A549 (cell line): ENCODE data around the gene SLC7A8. TPM values are rescaled to one million over a fixed set of nuclear protein-coding genes. Genes with fewer than 3 reads are reported as not detected.

ENCODE experiments used
- ATAC-seq, 2 experiments: fragments of 200-7000 bp in 1 of 2; fragments of >200 bp in 1 of 2; cut with Nextera tagmentation in 1 of 2; cut with Tn5 transposase in 1 of 2; 3 replicates each; pipeline versions ENCODE4 v1.8.0 to v1.9.1; 2018 to 2020; ENCODE audit warnings: mild to moderate bottlenecking in 1 of 2, moderate library complexity in 1 of 2
- CTCF ChIA-PET: fragments of 300-600 bp; sonication (Branson Sonifier 250); formaldehyde crosslinking; extraction: SDS; loops from one replicate; lab custom pipeline; 2021; ENCODE audit warnings: antibody characterized with exemption, inconsistent platforms; lab: Yijun Ruan, JAX
- POLR2A ChIA-PET: fragments of 350-600 bp; formaldehyde crosslinking; extraction: SDS; loops from one replicate; lab custom pipeline; 2021; ENCODE audit warnings: antibody characterized with exemption, inconsistent platforms; lab: Yijun Ruan, JAX
- DNase-seq, 2 experiments: peaks; one replicate each; pipeline versions ENCODE4 v3.0.0 to v3.0.0-alpha.2; 2011 to 2016; ENCODE audit warnings: low read depth in 1 of 2, low spot score in 1 of 2
- FAIRE-seq: peaks from 2 replicates; lab custom pipeline; 2011; peaks lifted over from hg19 to GRCh38; lab: Jason Lieb, UNC
- H3K27ac ChIP-seq, 2 experiments: fragments of >200 bp; sonication (Bioruptor Twin); formaldehyde crosslinking; 3 replicates each; pipeline ENCODE4 v1.5.1; 2016 to 2017
- H3K4me1 ChIP-seq: fragments of >200 bp; sonication (Bioruptor Twin); formaldehyde crosslinking; 3 replicates; pipeline ENCODE4 v1.6.1; 2016
- H3K4me2 ChIP-seq: fragments of >200 bp; sonication (Bioruptor Twin); formaldehyde crosslinking; 3 replicates; pipeline ENCODE4 v1.6.1; 2016
- H3K4me3 ChIP-seq: fragments of >200 bp; sonication (Bioruptor Twin); formaldehyde crosslinking; 3 replicates; pipeline ENCODE4 v1.5.1; 2016
- H3K9me3 ChIP-seq: fragments of >200 bp; sonication (Bioruptor Twin); formaldehyde crosslinking; 3 replicates; pipeline ENCODE4 v1.6.1; 2016
- BCL3 ChIP-seq: fragments of >200 bp; sonication (Bioruptor Twin); formaldehyde crosslinking; IDR thresholded peaks from 3 replicates; pipeline ENCODE4 v1.6.1; 2016
- CTCF ChIP-seq: fragments of >200 bp; sonication (Bioruptor Twin); formaldehyde crosslinking; IDR thresholded peaks from 3 replicates; pipeline ENCODE4 v1.5.1; 2016
- ELK1 ChIP-seq: fragments of 150-350 bp; IDR thresholded peaks from 2 replicates; pipeline ENCODE4 v1.6.1; 2014; ENCODE audit warnings: low read depth, mild to moderate bottlenecking, low read length
- FOSL2 ChIP-seq, 2 experiments: fragments of 450-650 bp in 1 of 2; fragments of >200 bp in 1 of 2; sonication (Bioruptor Twin) in 1 of 2; formaldehyde crosslinking; IDR thresholded peaks; 2 replicates each; pipeline versions ENCODE4 v1.5.0 to v1.6.1; 2016 to 2020; ENCODE audit warnings: mild to moderate bottlenecking in 1 of 2, moderate library complexity in 1 of 2
- JUN ChIP-seq, 2 experiments: fragments of >200 bp; sonication (Bioruptor Twin); formaldehyde crosslinking; IDR thresholded peaks; 2 replicates in 1 of 2; 3 replicates in 1 of 2; pipeline ENCODE4 v1.6.1; 2016 to 2017
- MAX ChIP-seq: IDR thresholded peaks from 2 replicates; pipeline ENCODE4 v1.6.1; 2012
- MYC ChIP-seq: IDR thresholded peaks from 2 replicates; pipeline ENCODE4 v1.6.1; 2012; ENCODE audit warnings: mild to moderate bottlenecking, inconsistent platforms, low read length, improper control_type of control experiment, borderline replicate concordance
- NPAS2 ChIP-seq: fragments of 250-450 bp; sonication (Bioruptor Pico); IDR thresholded peaks from 2 replicates; pipeline ENCODE4 v1.8.0; 2022; ENCODE audit warnings: mild to moderate bottlenecking, moderate library complexity, borderline replicate concordance
- NR3C1 ChIP-seq: fragments of >200 bp; sonication (Bioruptor Twin); formaldehyde crosslinking; IDR thresholded peaks from 3 replicates; pipeline ENCODE4 v1.6.1; 2017
- PBX3 ChIP-seq: IDR thresholded peaks from 2 replicates; pipeline ENCODE4 v1.6.1; 2012
- PHF8 ChIP-seq: fragments of 200-600 bp; sonication (generic); IDR thresholded peaks from 2 replicates; pipeline ENCODE4 v1.6.1; 2016; ENCODE audit warnings: low read depth, mild to moderate bottlenecking, antibody characterized with exemption, moderate library complexity, borderline replicate concordance
- POLR2A ChIP-seq: IDR thresholded peaks from 2 replicates; pipeline ENCODE4 v1.6.1; 2012; ENCODE audit warnings: mild to moderate bottlenecking, low read length
- RARB ChIP-seq: fragments of 250-450 bp; sonication (Bioruptor Pico); IDR thresholded peaks from 2 replicates; pipeline ENCODE4 v1.8.0; 2021; ENCODE audit warnings: mild to moderate bottlenecking, moderate library complexity
- REST ChIP-seq: fragments of 200-600 bp; sonication (generic); IDR thresholded peaks from 2 replicates; pipeline ENCODE4 v1.6.1; 2016; ENCODE audit warnings: antibody characterized with exemption, mild to moderate bottlenecking, moderate library complexity
- SREBF2 ChIP-seq: fragments of 450-650 bp; IDR thresholded peaks from 2 replicates; pipeline ENCODE4 v1.6.1; 2014; ENCODE audit warnings: mild to moderate bottlenecking, moderate library complexity
- ZNF302 ChIP-seq: fragments of 250-450 bp; sonication (Bioruptor Pico); IDR thresholded peaks from 2 replicates; pipeline ENCODE4 v1.9.0; 2021; ENCODE audit warnings: inconsistent platforms, mild to moderate bottlenecking, moderate library complexity
- WGBS: methylation state at CpG from one replicate; pipeline ENCODE4 v1.1.6; 2017; ENCODE audit errors: missing lambda C conversion rate; 5-methylcytosine and 5-hydroxymethylcytosine counted together
- polyA plus RNA-seq, 4 experiments: library from polyadenylated mRNA; depleted of rRNA in 3 of 4; stranded (reverse); fragments of >200 nt; fragmentation: RNase III in 1 of 4; extraction: RNeasy Plus Mini Kit Qiagen cat#74134 plus additional on column Dnase treatment in 1 of 4; gene quantifications; 2 replicates in 3 of 4; 3 replicates in 1 of 4; pipeline ENCODE4 v1.2.3, GENCODE V29; 2011 to 2017

SLC7A8 gene
- polyA plus RNA-seq, 2 of the 4 experiments (the other 2 are of a cell fraction), result 0.28 to 0.35 TPM

GRCh38 chr14:23095196-23096108 is 88.0 kb downstream of the SLC7A8 start, which contains the start of gene C14orf119:
C14orf119 (plus strand) TSS chr14:23095505; CDS start chr14:23097659, 2,154 bp downstream.
- H3K27ac ChIP-seq, result peak within 1 kb of the TSS; percentile 89 to 97
- DNase-seq (peak; percentile 98), ATAC-seq (peak; percentile 90 to 93), FAIRE-seq (no peak)
- TF ChIP-seq MYC (peak; percentile 50; the same call in 1 of the 2 replicates), PBX3 (0 out of 2 replicates have a peak, but pooled peaks have one; percentile 9), FOSL2 (IDR thresholded peaks at IDR 0.05) (no peak), FOSL2 (CRISPR knock-in tag; IDR thresholded peaks at IDR 0.05) (peak; percentile 62), PHF8 (peak; percentile 92), REST (0 out of 2 replicates have a peak, but pooled peaks have one; percentile 25), RARB (CRISPR knock-in tag) (no peak), JUN (IDR thresholded peaks at IDR 0.05) (peak; percentile 38 to 61; a peak in 3 of 5 replicates), BCL3 (peak; percentile 79; the same call in 2 of the 3 replicates), ELK1 (no peak), MAX (peak; percentile 61), NPAS2 (CRISPR knock-in tag) (no peak), POLR2A (peak; percentile 81)
- CTCF ChIA-PET, result interaction anchor here (0.8 to 5.2 kb wide), 17 partner anchors 9 to 215 kb away, joined by 3 to 71 read pairs (median 6); partner anchors contain the start of gene CDH24
- POLR2A ChIA-PET, result interaction anchor here (0.6 to 2.7 kb wide), 36 partner anchors 9 to 1100 kb away, joined by 3 to 36 read pairs (median 4); partner anchors contain the start of genes BCL2L2, CIROP, DAD1 and HAUS4
- WGBS, result under 1% methylated on average over 37 of the region's 46 CpGs
- no peaks in the 10 kb centered on the region for H3K9me3 ChIP-seq
- peaks cover 23% of the 10 kb centered on the region for H3K4me1 ChIP-seq
- peak within 1 kb of the TSS; percentile 62 for H3K4me3 ChIP-seq
- peak within 1 kb of the TSS; percentile 98 for H3K4me2 ChIP-seq

GRCh38 chr14:23094666-23095195 is 88.7 kb downstream of the SLC7A8 start, which contains the start of gene ACIN1:
ACIN1 (minus strand) TSS chr14:23095136; CDS start chr14:23095112, 24 bp downstream.
- H3K27ac ChIP-seq, result peak within 1 kb of the TSS; percentile 89 to 97
- ATAC-seq (peak; percentile 67 to 75), FAIRE-seq (no peak), DNase-seq (peak in 1 of 2 experiments; percentile 91)
- ChIA-PET CTCF (interaction anchor here (0.8 to 5.2 kb wide), 20 partner anchors 8 to 216 kb away, joined by 3 to 71 read pairs (median 4); partner anchors contain the start of gene CDH24), POLR2A (interaction anchor here (0.5 to 2.7 kb wide), 36 partner anchors 9 to 506 kb away, joined by 3 to 36 read pairs (median 6); partner anchors contain the start of genes BCL2L2, CIROP, DAD1 and HAUS4)
- TF ChIP-seq CTCF (no peak), ZNF302 (CRISPR knock-in tag) (no peak), NR3C1 (no peak), JUN (IDR thresholded peaks at IDR 0.05) (peak in 1 of 2 experiments; percentile 70; a peak in 2 of 5 replicates), POLR2A (peak; percentile 83), PHF8 (peak; percentile 68; the same call in 1 of the 2 replicates), BCL3 (peak; percentile 10; the same call in 1 of the 3 replicates), SREBF2 (no peak), MAX (peak; percentile 22; the same call in 1 of the 2 replicates)
- peaks cover 23% of the 10 kb centered on the region for H3K4me1 ChIP-seq
- H3K9me3 ChIP-seq, result no peaks in the 10 kb centered on the region
- WGBS, result under 1% methylated on average over 41 of the region's 55 CpGs
- peak within 1 kb of the TSS; percentile 62 for H3K4me3 ChIP-seq
- H3K4me2 ChIP-seq, result peak within 1 kb of the TSS; percentile 98
